Ishikawa (cell line): ENCODE data around the gene SLCO4A1.

Source experiments
- CEBPB ChIP-seq: IDR thresholded peaks from 2 replicates; pipeline ENCODE4 v1.6.1; 2012
- CREB1 ChIP-seq: IDR thresholded peaks from 2 replicates; pipeline ENCODE4 v1.6.1; 2012; ENCODE audit warnings: low read depth
- EGR1 ChIP-seq: IDR thresholded peaks from 2 replicates; pipeline ENCODE4 v1.6.1; 2012
- EP300 ChIP-seq: IDR thresholded peaks from 2 replicates; pipeline ENCODE4 v1.6.1; 2012; ENCODE audit warnings: borderline replicate concordance
- FOXM1 ChIP-seq: IDR thresholded peaks from 2 replicates; pipeline ENCODE4 v1.6.1; 2012; ENCODE audit warnings: low read depth, borderline replicate concordance
- MAX ChIP-seq: IDR thresholded peaks from 2 replicates; pipeline ENCODE4 v1.6.1; 2012
- NFIC ChIP-seq: IDR thresholded peaks from 2 replicates; pipeline ENCODE4 v1.6.1; 2012
- RAD21 ChIP-seq: IDR thresholded peaks from 2 replicates; pipeline ENCODE4 v1.6.1; 2012; ENCODE audit warnings: low read depth
- TAF1 ChIP-seq: IDR thresholded peaks from 2 replicates; pipeline ENCODE4 v1.6.1; 2012; ENCODE audit warnings: low read depth, mild to moderate bottlenecking
- TCF12 ChIP-seq: IDR thresholded peaks from 2 replicates; pipeline ENCODE4 v1.6.1; 2012; ENCODE audit warnings: low read depth
- TEAD4 ChIP-seq: IDR thresholded peaks from 2 replicates; pipeline ENCODE4 v1.6.1; 2012
- YY1 ChIP-seq: IDR thresholded peaks from 2 replicates; pipeline ENCODE4 v1.6.1; 2012; ENCODE audit warnings: low read depth
- ZBTB7A ChIP-seq: IDR thresholded peaks from 2 replicates; pipeline ENCODE4 v1.6.1; 2012; ENCODE audit warnings: low read depth
- TF ChIP-seq, protein P1 (sequence below): IDR thresholded peaks from 2 replicates; pipeline ENCODE4 v1.6.1; 2012; ENCODE audit warnings: low read depth, mild to moderate bottlenecking
- TF ChIP-seq, protein P2 (sequence below): IDR thresholded peaks from 2 replicates; pipeline ENCODE4 v1.6.1; 2012

SLCO4A1 gene

DNA sequence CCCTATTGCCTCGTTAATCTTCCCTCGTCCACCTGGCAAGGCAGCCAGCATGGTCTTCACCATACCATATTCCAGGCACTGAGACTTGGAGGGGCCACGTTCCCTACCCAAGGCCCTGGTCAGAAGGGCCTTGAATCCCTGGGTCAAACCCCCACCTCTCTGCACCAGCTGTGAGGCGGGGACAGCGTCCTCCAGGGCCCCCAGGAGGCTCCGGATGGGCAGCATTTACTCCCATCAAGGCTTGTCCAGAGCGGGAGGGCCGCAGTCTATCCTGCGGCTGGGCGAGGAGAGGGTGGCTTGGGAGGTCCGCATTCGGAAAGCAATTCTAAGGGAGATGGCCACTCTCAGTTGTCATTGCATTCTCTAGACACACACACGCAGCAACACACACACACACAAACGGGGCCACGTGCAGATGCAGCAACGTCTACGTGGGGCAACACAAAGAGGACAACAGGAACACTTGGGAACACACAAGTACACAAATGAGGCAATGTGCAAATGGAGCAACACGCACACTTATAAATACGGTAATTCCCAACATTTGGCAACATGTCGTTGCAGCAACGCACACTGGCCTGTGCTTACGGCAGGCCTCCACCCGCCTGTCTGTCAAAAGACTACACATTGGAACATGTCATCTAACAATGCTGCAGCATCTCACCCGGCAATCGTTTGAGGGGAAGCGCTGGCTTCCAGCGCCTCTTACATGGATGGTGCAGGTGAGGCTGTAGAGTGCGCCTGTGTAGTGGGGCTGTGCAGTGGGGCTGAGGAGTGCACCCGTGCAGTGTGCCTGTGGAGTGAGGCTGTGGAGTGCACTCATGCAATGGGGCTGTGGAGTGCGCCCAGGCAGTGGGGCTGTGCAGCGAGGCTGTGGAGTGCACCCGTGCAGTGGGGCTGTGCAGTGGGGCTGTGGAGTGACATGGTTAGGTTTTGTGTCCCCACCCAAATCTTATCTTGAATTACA is 53.4 kb downstream of the SLCO4A1 start:
- TF ChIP-seq, protein P1, sequence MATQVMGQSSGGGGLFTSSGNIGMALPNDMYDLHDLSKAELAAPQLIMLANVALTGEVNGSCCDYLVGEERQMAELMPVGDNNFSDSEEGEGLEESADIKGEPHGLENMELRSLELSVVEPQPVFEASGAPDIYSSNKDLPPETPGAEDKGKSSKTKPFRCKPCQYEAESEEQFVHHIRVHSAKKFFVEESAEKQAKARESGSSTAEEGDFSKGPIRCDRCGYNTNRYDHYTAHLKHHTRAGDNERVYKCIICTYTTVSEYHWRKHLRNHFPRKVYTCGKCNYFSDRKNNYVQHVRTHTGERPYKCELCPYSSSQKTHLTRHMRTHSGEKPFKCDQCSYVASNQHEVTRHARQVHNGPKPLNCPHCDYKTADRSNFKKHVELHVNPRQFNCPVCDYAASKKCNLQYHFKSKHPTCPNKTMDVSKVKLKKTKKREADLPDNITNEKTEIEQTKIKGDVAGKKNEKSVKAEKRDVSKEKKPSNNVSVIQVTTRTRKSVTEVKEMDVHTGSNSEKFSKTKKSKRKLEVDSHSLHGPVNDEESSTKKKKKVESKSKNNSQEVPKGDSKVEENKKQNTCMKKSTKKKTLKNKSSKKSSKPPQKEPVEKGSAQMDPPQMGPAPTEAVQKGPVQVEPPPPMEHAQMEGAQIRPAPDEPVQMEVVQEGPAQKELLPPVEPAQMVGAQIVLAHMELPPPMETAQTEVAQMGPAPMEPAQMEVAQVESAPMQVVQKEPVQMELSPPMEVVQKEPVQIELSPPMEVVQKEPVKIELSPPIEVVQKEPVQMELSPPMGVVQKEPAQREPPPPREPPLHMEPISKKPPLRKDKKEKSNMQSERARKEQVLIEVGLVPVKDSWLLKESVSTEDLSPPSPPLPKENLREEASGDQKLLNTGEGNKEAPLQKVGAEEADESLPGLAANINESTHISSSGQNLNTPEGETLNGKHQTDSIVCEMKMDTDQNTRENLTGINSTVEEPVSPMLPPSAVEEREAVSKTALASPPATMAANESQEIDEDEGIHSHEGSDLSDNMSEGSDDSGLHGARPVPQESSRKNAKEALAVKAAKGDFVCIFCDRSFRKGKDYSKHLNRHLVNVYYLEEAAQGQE = no peak
- no peak for TF ChIP-seq YY1
- no peak for TF ChIP-seq NFIC
- no peak for TF ChIP-seq RAD21
- no peak for TF ChIP-seq ZBTB7A
- no peak for TF ChIP-seq EP300
- TF ChIP-seq, protein P2, sequence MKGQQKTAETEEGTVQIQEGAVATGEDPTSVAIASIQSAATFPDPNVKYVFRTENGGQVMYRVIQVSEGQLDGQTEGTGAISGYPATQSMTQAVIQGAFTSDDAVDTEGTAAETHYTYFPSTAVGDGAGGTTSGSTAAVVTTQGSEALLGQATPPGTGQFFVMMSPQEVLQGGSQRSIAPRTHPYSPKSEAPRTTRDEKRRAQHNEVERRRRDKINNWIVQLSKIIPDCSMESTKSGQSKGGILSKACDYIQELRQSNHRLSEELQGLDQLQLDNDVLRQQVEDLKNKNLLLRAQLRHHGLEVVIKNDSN = no peak
- no peak for TF ChIP-seq CREB1
- TF ChIP-seq FOXM1 = no peak
- no peak for TF ChIP-seq EGR1
- no peak for TF ChIP-seq CEBPB
- no peak for TF ChIP-seq TCF12
- no peak for TF ChIP-seq TEAD4
- no peak for TF ChIP-seq TAF1
- TF ChIP-seq MAX = no peak

GRCh38 chr20:62696434-62696957 is 54.2 kb downstream of the SLCO4A1 start:
- TF ChIP-seq EP300 (no peak), TAF1 (no peak), EGR1 (no peak), FOXM1 (no peak), ZBTB7A (no peak), YY1 (no peak), RAD21 (no peak), TEAD4 (no peak)
- TF ChIP-seq, protein P2 = no peak

DNA sequence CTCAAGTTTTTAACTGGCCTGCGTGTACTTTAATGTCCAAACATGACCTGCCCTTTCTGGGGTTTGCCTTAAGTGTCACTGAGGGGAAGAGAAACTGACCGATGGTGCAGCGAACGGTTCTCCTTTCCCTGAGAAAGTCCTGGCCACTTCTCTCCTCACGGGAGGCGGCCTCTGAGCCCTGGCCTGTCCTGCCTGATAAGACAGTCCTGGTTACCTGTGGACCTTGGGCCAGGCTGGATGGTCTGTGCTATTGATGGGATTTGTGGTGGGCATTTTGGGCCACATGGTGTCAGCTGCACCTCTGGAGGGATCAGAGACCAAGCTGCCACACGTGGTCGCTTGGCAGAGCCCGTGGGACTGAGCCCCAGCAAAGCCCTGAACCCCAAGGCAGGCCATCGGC is 54.7 kb downstream of the SLCO4A1 start:
- TF ChIP-seq TCF12 (no peak), CREB1 (no peak), YY1 (no peak), ZBTB7A (no peak), FOXM1 (no peak), EP300 (no peak), TAF1 (no peak), RAD21 (no peak), MAX (no peak), NFIC (no peak), TEAD4 (no peak)
- TF ChIP-seq, protein P2 = no peak
- TF ChIP-seq, protein P1 = no peak

DNA sequence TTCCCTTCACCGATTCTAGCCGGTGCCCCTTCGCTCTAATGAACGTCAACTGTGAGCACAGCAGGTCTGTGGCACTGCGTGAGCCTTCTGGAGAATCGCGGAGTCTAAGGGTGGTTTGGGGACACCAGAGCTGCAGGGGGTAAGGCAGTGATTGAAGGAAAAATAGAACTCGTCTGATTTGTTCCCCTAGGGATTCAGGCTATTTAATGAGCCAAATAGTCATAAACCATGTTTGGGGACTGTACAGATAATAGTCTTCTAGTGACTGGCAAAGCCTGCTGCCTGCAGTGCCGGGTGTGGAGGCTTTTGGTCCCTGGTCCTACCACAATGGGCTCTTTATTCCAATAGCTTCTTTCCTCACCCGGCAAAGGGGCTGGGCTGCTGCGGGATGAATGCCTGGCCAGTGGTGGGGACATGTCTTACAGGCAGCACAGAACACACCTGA is 55.2 kb downstream of the SLCO4A1 start:
- TF ChIP-seq CEBPB (no peak), CREB1 (no peak), FOXM1 (no peak), EP300 (no peak), MAX (no peak), YY1 (no peak), ZBTB7A (no peak), NFIC (no peak), TCF12 (no peak), RAD21 (no peak), TEAD4 (no peak), TAF1 (no peak), EGR1 (no peak)
- TF ChIP-seq, protein P2 = no peak
- TF ChIP-seq, protein P1 = no peak
